ENCODE measurements around the gene SHCBP1.
"Not testable (repeated sequence)": the region's sequence is repeated elsewhere in the genome, so short reads cannot be mapped to it uniquely, and the experiment has no call there.

The SHCBP1 gene

GRCh38 chr16:46648656-46649055 lies 27.5 kb upstream of the SHCBP1 start:
- no peak for TF ChIP-seq CTCF (IDR thresholded peaks at IDR 0.05; ENCODE audit: borderline replicate concordance, insufficient read depth, low read depth, low read length)
- no peak overlapping the region for H3K4me3 ChIP-seq (ENCODE audit: low read depth, low read length)

GRCh38 chr16:46638947-46639925 lies 18.1 kb upstream of the SHCBP1 start:
- H3K4me3 ChIP-seq (ENCODE audit: low read depth, low read length), result no peak overlapping the region
- no peak for TF ChIP-seq CTCF (IDR thresholded peaks at IDR 0.05; ENCODE audit: borderline replicate concordance, insufficient read depth, low read depth, low read length)

- no peak for TF ChIP-seq CTCF (IDR thresholded peaks at IDR 0.05; ENCODE audit: borderline replicate concordance, insufficient read depth, low read depth, low read length)
- H3K4me3 ChIP-seq (ENCODE audit: low read depth, low read length), result no peak overlapping the region
Measured at GRCh38 chr16:46632778-46633733, 11.9 kb upstream of the SHCBP1 start.

- no peak overlapping the region for H3K4me3 ChIP-seq (ENCODE audit: low read depth, low read length)
- peak; percentile 13; the same call in 1 of the 2 replicates for TF ChIP-seq CTCF (IDR thresholded peaks at IDR 0.05; ENCODE audit: borderline replicate concordance, insufficient read depth, low read depth, low read length)
Measured at GRCh38 chr16:46629331-46630219, 8.4 kb upstream of the SHCBP1 start.

- H3K4me3 ChIP-seq (ENCODE audit: low read depth, low read length), result no peak overlapping the region
- TF ChIP-seq CTCF (IDR thresholded peaks at IDR 0.05; ENCODE audit: borderline replicate concordance, insufficient read depth, low read depth, low read length), result no peak
Measured at GRCh38 chr16:46627746-46628145, 6.6 kb upstream of the SHCBP1 start.

GRCh38 chr16:46626681-46627080 lies 5.5 kb upstream of the SHCBP1 start:
- not testable (repeated sequence) for H3K4me3 ChIP-seq (ENCODE audit: low read depth, low read length)

- H3K4me3 ChIP-seq (ENCODE audit: low read depth, low read length), result not testable (repeated sequence)
Measured at GRCh38 chr16:46624862-46625261, 3.7 kb upstream of the SHCBP1 start.

GRCh38 chr16:46623707-46624106 lies 2.5 kb upstream of the SHCBP1 start:
- not testable (repeated sequence) for H3K4me3 ChIP-seq (ENCODE audit: low read depth, low read length)

GRCh38 chr16:46623246-46623645 lies 2.1 kb upstream of the SHCBP1 start:
- H3K4me3 ChIP-seq (ENCODE audit: low read depth, low read length), result not testable (repeated sequence)

Data from GM12875 (cell line).